IPS-15b (cell line): ENCODE measurements around the gene PACRGL.
A peak's percentile ranks its signal among the peaks of the same experiment; 100 is the strongest.

Experiments used
- H3K27me3 ChIP-seq: one replicate; pipeline ENCODE4 v1.6.1; 2013; ENCODE audit warnings: low read length; ENCODE audit not compliant: control insufficient read depth, insufficient read depth
- H3K36me3 ChIP-seq: one replicate; pipeline ENCODE4 v1.6.1; 2013; ENCODE audit warnings: low read length; ENCODE audit not compliant: control insufficient read depth, insufficient read depth
- H3K4me1 ChIP-seq: one replicate; pipeline ENCODE4 v1.6.1; 2013; ENCODE audit warnings: mild to moderate bottlenecking, low read length; ENCODE audit not compliant: control insufficient read depth, insufficient read depth
- H3K4me3 ChIP-seq: one replicate; pipeline ENCODE4 v1.5.1; 2013; ENCODE audit warnings: low read depth, low read length
- H3K9ac ChIP-seq: one replicate; pipeline ENCODE4 v1.6.1; 2013; ENCODE audit warnings: low read depth, mild to moderate bottlenecking, low read length
- H3K9me3 ChIP-seq: one replicate; pipeline ENCODE4 v1.6.1; 2013; ENCODE audit warnings: mild to moderate bottlenecking, low read length; ENCODE audit not compliant: control insufficient read depth, insufficient read depth

Gene PACRGL

GRCh38 chr4:20700007-20700761, at the start of gene PACRGL:
TSS of gene PACRGL (plus strand) at chr4:20700458. CDS start at chr4:20704482, 4,024 bp downstream.
- H3K4me1 ChIP-seq: no peaks in the 10 kb centered on the region
- peak within 1 kb of the TSS; percentile 61 for H3K4me3 ChIP-seq
- H3K36me3 ChIP-seq: peaks cover 6% of the 10 kb centered on the region
- H3K27me3 ChIP-seq: no peaks in the 10 kb centered on the region
- H3K9me3 ChIP-seq: no peaks in the 10 kb centered on the region
- no peak within 1 kb of the TSS for H3K9ac ChIP-seq

DNA sequence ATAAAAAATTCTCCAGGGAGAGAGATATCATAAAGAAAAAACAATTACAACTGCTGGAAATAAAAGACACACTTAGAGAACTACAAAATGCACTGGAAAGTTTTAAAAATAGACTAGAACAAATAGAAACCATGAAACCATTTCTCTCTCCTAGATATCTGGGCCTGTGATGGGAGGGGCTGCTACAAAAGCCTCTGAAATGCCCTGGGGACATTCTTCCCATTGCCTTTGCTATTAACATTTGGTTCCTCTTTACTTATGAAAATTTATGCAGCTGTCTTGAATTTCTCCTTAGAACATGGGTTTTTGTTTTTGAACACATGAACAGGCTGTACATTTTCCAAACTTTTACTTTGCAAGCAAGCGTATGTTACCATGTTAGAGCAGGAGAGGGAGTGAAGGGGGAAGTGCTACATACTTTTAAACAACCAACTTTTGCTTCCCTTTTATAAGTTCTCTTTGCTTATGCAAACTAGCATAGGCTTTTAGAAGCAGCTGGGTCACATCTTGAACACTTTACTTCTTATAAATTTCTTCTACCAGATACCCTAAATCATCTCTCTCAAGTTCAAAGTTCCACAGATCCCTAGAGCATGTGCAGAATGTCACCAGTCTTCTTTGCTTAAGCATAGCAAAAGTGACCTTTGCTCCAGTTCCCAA, 47.9 kb upstream of the PACRGL start:
- H3K4me3 ChIP-seq: no peak overlapping the region
- no peaks in the 10 kb centered on the region for H3K27me3 ChIP-seq
- no peaks in the 10 kb centered on the region for H3K9me3 ChIP-seq
- no peaks in the 10 kb centered on the region for H3K36me3 ChIP-seq
- H3K4me1 ChIP-seq: no peaks in the 10 kb centered on the region
- H3K9ac ChIP-seq: no peak overlapping the region

- Histone ChIP-seq H3K4me1 (no peaks in the 10 kb centered on the region), H3K9ac (no peak overlapping the region), H3K9me3 (no peaks in the 10 kb centered on the region), H3K27me3 (no peaks in the 10 kb centered on the region), H3K4me3 (no peak overlapping the region), H3K36me3 (no peaks in the 10 kb centered on the region)
These were observed 41.8 kb upstream of the PACRGL start for GRCh38 chr4:20658456-20658855.

DNA sequence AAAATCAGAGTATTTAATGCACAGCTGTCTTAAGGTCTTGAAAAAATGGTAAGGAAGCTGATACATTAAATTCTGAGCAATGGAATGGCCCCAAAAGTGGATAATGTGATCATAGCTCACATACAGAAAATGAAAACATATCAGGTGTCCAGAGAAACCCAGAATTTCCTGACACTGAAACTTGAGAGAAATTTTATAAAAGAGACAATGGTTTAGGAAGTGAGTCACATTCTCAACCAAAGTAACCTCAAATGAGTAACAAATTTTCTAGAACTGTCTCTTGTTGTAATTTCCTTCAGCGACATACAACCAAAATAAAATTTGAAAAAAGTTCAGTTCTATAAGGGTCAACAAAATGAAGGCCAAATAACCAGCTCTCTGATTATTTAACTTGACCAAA, 37.4 kb upstream of the PACRGL start:
- Histone ChIP-seq H3K9ac (no peak overlapping the region), H3K9me3 (no peaks in the 10 kb centered on the region), H3K27me3 (no peaks in the 10 kb centered on the region), H3K36me3 (no peaks in the 10 kb centered on the region), H3K4me3 (no peak overlapping the region), H3K4me1 (no peaks in the 10 kb centered on the region)

- H3K4me1 ChIP-seq: no peaks in the 10 kb centered on the region
- no peaks in the 10 kb centered on the region for H3K36me3 ChIP-seq
- H3K9ac ChIP-seq: no peak overlapping the region
- no peaks in the 10 kb centered on the region for H3K27me3 ChIP-seq
- no peak overlapping the region for H3K4me3 ChIP-seq
- no peaks in the 10 kb centered on the region for H3K9me3 ChIP-seq
These were observed 34.0 kb upstream of the PACRGL start for GRCh38 chr4:20666012-20666860.

GRCh38 chr4:20672262-20672661, 28.0 kb upstream of the PACRGL start:
- no peak overlapping the region for H3K9ac ChIP-seq
- no peaks in the 10 kb centered on the region for H3K27me3 ChIP-seq
- H3K4me3 ChIP-seq: no peak overlapping the region
- no peaks in the 10 kb centered on the region for H3K9me3 ChIP-seq
- H3K36me3 ChIP-seq: no peaks in the 10 kb centered on the region
- H3K4me1 ChIP-seq: peaks cover 6% of the 10 kb centered on the region

- no peak overlapping the region for H3K4me3 ChIP-seq
- H3K36me3 ChIP-seq: no peaks in the 10 kb centered on the region
- H3K9ac ChIP-seq: no peak overlapping the region
These were observed 24.5 kb upstream of the PACRGL start for GRCh38 chr4:20675786-20676185.

DNA sequence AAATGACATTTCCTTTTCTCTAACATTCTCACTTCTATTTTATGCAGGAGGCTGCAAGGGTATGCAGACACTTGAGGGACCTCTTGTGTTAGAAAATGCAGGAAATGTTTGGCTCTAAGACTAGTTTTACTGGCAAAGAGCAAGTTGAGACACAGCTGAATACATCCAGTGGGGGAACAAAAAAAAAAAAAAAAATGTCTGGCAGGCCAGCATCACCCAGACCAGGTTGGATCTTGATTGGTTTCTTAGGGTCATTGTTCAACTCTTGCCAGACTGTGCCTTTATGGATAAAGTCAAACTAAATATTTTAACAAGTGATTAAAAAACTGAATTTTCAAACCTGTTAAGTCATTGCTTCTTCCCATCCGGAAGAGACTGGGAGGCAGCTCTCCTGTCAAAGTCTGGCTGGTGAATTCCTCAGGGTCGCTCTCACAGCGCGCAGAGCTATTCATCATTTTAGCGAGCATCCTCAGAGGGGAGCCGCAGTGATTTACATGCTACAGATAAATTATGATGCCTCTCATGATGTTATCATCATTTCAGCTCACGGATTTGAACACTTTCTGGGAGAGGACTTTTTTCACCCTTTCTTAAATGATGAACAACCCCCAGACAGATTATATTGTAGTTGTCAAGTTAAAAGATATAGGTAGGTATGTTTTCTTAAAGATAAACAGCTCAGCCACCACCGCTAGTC, 23.6 kb upstream of the PACRGL start:
- no peaks in the 10 kb centered on the region for H3K36me3 ChIP-seq
- no peak overlapping the region for H3K9ac ChIP-seq
- no peaks in the 10 kb centered on the region for H3K9me3 ChIP-seq
- peaks cover 6% of the 10 kb centered on the region for H3K4me1 ChIP-seq
- H3K4me3 ChIP-seq: no peak overlapping the region
- no peaks in the 10 kb centered on the region for H3K27me3 ChIP-seq

More at GRCh38 chr4:20675786-20676185, 24.5 kb upstream of the PACRGL start:
- Histone ChIP-seq H3K4me1 (peaks cover 6% of the 10 kb centered on the region), H3K9me3 (no peaks in the 10 kb centered on the region), H3K27me3 (no peaks in the 10 kb centered on the region)

GRCh38 chr4:20678400-20678799, 21.9 kb upstream of the PACRGL start:
- Histone ChIP-seq H3K9ac (no peak overlapping the region), H3K4me3 (no peak overlapping the region), H3K27me3 (no peaks in the 10 kb centered on the region), H3K4me1 (no peaks in the 10 kb centered on the region), H3K36me3 (no peaks in the 10 kb centered on the region), H3K9me3 (no peaks in the 10 kb centered on the region)

GRCh38 chr4:20679951-20680350, 20.3 kb upstream of the PACRGL start:
- Histone ChIP-seq H3K36me3 (no peaks in the 10 kb centered on the region), H3K9ac (no peak overlapping the region), H3K4me3 (no peak overlapping the region), H3K9me3 (no peaks in the 10 kb centered on the region), H3K27me3 (no peaks in the 10 kb centered on the region), H3K4me1 (no peaks in the 10 kb centered on the region)

DNA sequence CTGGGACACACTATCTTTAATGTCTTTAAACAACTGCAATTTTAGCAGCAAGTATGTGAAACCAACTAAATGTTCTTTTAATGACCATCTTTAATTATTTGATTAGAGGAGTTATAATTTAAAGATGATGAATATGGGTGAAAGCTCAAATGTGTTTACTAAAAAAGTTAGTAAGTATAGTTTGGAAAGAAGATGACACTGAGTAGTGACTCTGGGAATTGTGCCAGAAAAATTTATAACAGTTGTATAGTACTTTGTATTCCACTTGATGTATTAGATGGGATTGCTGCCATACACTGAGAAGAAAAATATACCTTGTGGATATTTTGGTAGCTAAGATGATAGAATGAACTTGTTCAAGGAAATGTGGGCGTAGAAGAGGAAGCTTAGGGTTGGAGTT, 19.5 kb upstream of the PACRGL start:
- H3K9ac ChIP-seq: no peak overlapping the region
- H3K27me3 ChIP-seq: no peaks in the 10 kb centered on the region
- no peaks in the 10 kb centered on the region for H3K36me3 ChIP-seq

More for the DNA sequence above, 19.5 kb upstream of the PACRGL start:
- H3K9me3 ChIP-seq: no peaks in the 10 kb centered on the region
- no peaks in the 10 kb centered on the region for H3K4me1 ChIP-seq
- no peak overlapping the region for H3K4me3 ChIP-seq
